Smooth muscle cell of trachea (primary cell): Measurements from ENCODE around the gene SYT8. TPM values are rescaled to one million over a fixed set of nuclear protein-coding genes. Genes with fewer than 3 reads are reported as not detected.

ENCODE experiments used
- total RNA-seq: library from RNA; depleted of rRNA; stranded (reverse); fragments of >200 nt; gene quantifications from 2 replicates; pipeline ENCODE4 v1.2.1, GENCODE V29; 2014

The SYT8 gene
- total RNA-seq = not detected in 2 replicates

DNA sequence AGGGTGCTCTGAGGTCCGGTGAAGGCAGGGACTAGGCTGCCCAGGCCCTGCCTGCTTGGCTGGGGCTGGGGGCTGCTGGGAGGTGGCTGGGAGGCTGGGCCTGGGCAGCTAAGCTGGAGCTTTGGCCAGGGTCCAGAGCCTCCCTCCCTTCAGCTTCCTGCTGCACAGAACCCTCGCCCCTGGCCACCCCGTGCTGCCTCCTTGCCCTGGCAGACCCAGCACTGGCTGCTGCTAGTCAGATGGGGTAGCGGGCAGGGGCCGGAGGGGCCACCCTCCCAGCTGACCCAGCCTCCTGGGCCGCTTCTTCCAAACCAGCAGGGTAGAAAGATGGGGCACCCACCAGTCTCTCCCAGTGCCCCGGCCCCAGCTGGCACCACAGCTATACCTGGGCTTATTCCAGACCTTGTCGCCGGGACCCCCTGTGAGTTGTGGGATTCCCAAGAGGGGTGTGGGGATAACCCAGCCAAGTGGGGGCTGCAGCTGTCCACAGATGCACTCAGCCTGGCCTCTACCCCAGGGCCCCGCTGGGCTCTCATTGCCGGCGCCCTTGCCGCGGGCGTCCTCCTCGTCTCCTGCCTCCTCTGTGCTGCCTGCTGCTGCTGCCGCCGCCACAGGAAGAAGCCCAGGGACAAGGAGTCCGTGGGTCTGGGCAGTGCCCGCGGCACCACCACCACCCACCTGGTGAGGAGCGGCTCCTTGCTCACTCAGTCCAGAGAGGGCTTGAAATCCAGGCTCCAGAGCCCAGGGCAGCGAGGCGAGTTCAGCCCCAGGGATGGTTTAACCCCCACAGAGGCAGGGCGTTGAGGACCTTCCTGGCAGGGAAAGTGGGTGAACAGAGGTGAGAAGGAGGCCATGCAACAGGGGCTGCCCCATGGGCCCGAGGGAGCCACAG is at the start of gene SYT8:
TSS of gene SYT8 (plus strand) at position 212 of the 892 bp plus-strand sequence. CDS start at position 328, 116 bp downstream.

GRCh38 chr11:1838426-1839144 is 3.8 kb downstream of the SYT8 start, which contains the start of gene TNNI2:
TNNI2 (plus strand) TSS chr11:1838981; CDS start chr11:1839697, 716 bp downstream.

DNA sequence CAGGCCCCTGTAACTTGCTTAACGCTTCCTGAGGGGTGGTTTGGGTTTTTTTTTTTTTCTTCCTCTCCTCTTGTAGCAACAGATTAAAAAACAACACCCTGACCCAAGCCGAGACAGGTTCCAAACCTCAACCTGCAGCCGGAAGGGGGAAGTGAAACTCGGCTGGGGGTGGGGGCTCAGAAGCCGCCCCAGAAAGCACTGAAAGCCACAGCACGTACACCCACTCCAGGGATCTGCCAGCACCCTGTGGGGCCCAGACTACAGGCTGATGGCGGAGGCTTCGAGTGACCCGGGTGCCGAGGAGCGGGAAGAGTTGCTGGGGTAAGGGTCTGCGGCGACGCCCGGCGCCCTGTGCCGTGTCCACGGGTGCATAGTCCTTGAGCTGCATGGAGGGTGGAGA is 18.1 kb downstream of the SYT8 start, which contains the start of gene LSP1:
TSS of gene LSP1 (plus strand) at position 208 of the 400 bp plus-strand sequence. CDS start at position 269, 61 bp downstream.

Other genes with a start within 250 kb of the SYT8 start
- not detected in 2 replicates for gene KRTAP5-1, start 249.7 kb upstream of the SYT8 start, total RNA-seq
- not detected in 2 replicates for gene KRTAP5-2, start 236.7 kb upstream of the SYT8 start, total RNA-seq
- not detected in 2 replicates for gene KRTAP5-3, start 226.5 kb upstream of the SYT8 start, total RNA-seq
- not detected in 2 replicates for gene KRTAP5-4, start 212.9 kb upstream of the SYT8 start, total RNA-seq
- gene KRTAP5-5, start 205.2 kb upstream of the SYT8 start, total RNA-seq = not detected in 2 replicates
- gene KRTAP5-6, start 137.8 kb upstream of the SYT8 start, total RNA-seq = not detected in 2 replicates
- 0.58 and 0.83 TPM in 2 replicates for gene IFITM10, start 84.4 kb upstream of the SYT8 start, total RNA-seq
- gene CTSD, start 71.1 kb upstream of the SYT8 start, total RNA-seq = 228 and 489 TPM in 2 replicates
- not detected in 2 replicates for gene TNNI2, start 4.0 kb downstream of the SYT8 start, total RNA-seq
- 3.2 and 19.0 TPM in 2 replicates for gene LSP1, start 18.1 kb downstream of the SYT8 start, total RNA-seq
- not detected in 2 replicates for gene PRR33, start 56.9 kb downstream of the SYT8 start, total RNA-seq
- 0.50 TPM in 1 of 2 replicates, not detected in the other for gene TNNT3, start 84.7 kb downstream of the SYT8 start, total RNA-seq
- 97.1 and 238 TPM in 2 replicates for gene MRPL23, start 112.3 kb downstream of the SYT8 start, total RNA-seq
- gene H19, start 162.9 kb downstream of the SYT8 start, total RNA-seq = 2.9 and 29.9 TPM in 2 replicates